ENCODE measurements around the gene ANKRD37. TPM values are rescaled to one million over a fixed set of nuclear protein-coding genes. Genes with fewer than 3 reads are reported as not detected.
"Not testable (repeated sequence)": the region's sequence is repeated elsewhere in the genome, so short reads cannot be mapped to it uniquely, and the experiment has no call there.

ANKRD37 gene, protein sequence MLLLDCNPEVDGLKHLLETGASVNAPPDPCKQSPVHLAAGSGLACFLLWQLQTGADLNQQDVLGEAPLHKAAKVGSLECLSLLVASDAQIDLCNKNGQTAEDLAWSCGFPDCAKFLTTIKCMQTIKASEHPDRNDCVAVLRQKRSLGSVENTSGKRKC
- 10 to 100 TPM; 11.7 to 14.5 (median 12.9) TPM for polyA plus RNA-seq (ENCODE audit: insufficient read length in 4 of 4)

DNA sequence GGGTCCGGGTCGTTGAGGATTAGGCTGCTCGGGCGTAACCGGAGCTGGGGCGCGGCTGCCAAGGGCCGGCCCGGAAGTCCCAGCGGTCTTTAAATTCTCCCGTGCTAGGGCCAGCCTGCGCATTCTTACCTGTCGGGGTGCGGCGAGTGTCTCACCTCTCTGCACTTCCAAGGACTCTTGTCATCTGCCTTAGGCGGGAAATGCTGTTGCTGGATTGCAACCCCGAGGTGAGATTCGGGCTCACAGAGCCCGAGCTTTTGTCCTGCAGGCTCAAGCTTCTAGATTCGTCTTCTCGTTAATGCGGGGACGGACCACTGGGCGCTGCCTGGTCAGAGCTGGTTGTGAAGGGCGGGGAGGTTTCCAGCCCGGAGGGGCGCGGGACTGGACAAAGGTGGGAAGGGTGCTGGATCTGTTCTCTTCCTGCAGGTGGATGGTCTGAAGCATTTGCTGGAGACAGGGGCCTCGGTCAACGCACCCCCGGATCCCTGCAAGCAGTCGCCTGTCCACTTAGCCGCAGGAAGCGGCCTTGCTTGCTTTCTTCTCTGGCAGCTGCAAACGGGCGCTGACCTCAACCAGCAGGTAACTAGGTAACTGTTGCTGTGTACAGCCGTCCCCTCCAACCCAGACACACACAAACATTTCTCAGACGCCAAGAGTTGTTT, at the start of gene ANKRD37:
ANKRD37 (plus strand) TSS at position 118 of the 662 bp plus-strand sequence; CDS start at position 201, 83 bp downstream.
- peak in 3 of 4 donors; percentile 53 to 69 (median 58) for DNase-seq (ENCODE audit: low read depth in 4 of 4, low spot score in 3 of 4)

DNA sequence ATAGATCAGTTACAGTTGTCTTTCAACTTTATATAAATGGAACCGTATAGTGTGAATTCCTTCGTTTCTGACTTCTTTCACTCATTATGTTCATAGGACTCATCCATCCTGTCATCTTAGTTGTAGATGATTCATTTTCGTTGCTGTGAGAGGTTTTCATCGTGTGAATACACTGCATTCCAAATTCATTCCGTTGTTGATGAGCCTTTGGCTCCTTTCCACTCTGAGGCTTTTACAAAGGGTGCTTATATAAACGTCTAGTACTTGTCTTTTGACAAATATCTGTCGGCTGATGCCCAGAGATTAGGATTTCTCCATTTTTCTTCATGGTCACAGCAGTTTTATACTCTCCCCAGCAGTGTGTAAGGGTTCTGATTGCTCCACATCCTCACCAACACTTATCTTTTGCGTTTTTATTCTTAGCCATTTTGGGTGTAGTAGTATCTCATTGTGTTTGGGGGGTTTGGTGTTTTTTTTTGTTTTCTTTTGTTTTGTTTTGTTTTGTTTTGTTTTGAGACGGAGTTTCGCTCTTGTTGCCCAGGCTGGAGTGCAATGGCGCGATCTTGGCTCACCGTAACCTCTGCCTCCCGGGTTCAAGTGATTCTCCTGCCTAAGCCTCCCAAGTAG, 49.6 kb upstream of the ANKRD37 start:
- no peak for DNase-seq (ENCODE audit: low read depth in 4 of 4, low spot score in 3 of 4)

DNA sequence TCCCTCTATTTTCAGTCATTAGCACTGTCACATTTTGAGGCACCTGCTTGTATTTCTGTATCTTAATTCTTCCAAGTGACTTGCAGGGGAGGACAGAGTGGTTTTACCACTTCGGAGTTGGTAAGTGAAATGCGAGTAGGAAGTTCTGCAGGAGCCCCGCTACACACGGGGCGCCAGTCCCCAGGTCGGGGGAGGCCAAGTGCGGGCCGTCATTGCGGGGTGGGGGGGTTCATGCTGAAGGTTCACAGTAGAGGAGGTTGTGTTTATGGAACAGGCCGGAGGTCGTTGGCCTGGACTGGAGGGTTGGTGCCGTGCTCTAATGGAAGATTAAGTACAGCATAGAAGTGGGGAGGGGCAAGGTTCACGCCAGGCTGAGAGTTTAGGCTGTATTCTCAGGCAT, 45.0 kb upstream of the ANKRD37 start:
- no peak for DNase-seq (ENCODE audit: low read depth in 4 of 4, low spot score in 3 of 4)

DNA sequence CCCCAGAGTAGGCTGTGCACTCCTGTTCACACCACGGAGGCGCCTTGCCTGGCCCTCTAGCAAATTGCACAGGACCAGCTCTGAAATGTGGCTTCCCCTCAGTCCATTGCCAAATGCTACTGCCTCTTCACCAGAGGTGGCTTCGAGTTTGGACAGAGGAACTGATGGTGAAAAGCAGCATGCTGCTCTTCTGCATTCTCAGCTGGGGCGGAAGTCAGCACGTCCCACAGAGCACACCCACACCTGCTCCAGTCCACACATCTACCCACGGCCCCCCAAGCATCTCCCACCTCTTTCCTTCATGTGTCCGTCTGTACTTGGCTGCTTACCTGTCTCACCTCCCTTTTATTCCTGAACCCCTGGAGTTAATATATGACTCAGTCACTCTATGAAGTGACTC, 44.4 kb upstream of the ANKRD37 start:
- no peak for DNase-seq (ENCODE audit: low read depth in 4 of 4, low spot score in 3 of 4)

DNA sequence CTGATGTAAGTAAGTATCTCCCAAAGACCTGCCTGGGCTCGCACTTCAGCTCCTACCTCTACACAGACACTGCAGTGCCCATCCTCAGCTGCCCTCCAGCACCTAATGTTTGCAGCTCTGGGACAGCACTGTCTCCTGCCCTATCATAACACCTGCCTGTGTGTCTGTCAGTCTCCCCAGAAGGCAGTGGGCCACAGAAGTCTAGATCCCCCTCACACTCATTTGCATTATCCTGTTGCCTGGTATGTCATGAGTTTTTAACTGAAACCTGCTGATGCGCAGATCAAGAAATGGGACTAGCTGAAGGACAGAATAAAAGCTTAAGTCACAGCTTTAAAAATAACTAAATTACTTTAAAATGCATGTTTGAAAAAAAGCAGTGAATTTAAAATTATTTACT, 43.9 kb upstream of the ANKRD37 start:
- DNase-seq (ENCODE audit: low read depth in 4 of 4, low spot score in 3 of 4), result no peak

DNA sequence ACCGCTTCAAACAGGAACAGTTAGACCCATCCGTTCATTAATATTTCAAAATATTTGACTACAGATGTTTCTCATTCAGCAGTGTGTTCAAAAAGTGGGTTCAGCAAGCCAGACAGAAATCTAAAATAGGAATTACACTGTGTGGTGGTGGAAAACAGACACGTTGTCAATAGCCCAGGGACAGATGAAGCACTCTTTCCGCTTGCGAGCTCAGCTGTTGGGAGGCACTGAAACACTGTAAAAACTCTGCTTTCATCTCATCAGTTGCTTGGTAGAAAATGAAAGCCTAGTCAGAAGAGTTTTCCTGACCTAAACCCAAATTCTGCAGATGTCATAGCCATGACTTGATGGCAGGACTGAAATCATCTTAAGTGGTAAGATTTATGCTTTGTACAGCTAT, 39.4 kb upstream of the ANKRD37 start:
- DNase-seq (ENCODE audit: low read depth in 4 of 4, low spot score in 3 of 4), result no peak

DNA sequence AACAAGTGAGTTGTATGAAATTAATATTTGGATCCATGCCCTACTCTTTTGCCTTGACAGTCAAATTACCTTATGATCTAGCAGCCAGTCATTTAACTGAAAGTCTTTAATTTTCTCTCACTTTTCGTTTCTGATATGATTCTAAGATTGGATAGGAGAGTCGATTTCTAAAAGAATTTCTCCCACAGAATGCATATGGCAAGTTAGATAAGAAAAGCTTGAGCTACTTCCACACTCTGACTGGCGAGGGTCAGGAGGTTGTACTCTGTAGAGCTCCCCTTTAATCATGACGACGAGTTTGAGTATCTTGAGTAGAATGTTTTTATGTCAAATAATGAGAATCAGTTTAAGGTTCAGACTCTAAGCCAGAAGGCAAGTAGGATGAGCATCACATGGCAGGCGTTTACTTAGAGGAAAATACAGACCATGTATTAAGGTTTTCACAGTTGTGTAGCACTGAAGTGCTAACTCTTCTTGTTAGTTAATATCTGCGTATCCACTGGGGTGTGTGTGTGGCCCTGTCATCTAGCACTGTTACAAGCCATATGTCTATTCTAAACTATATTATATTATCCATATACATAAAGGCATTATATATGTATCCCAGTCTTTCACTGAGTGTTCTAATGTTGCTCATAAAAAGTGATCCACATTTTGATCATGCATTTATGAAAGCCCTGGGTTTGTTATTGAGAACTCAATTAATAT, 38.8 kb upstream of the ANKRD37 start:
- no peak for DNase-seq (ENCODE audit: low read depth in 4 of 4, low spot score in 3 of 4)

DNA sequence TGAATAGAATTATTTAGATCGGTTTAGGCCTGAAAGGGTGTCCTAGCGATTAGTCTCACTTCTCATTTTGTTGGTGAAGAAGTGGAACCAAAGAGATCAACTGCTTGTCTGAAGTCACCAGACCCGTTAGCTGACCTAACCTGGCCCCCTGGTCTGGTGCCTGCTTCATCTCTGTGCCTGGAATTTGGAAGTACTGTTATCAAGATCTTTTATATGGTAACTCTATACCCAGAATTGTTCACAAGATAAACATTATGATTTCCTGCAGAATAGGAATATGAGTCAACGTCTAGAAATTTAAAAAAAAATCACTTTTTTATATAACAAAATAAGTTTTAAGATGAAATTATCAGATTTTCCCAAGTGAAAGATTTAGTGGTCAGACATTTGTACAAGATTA, 38.1 kb upstream of the ANKRD37 start:
- no peak for DNase-seq (ENCODE audit: low read depth in 4 of 4, low spot score in 3 of 4)

DNA sequence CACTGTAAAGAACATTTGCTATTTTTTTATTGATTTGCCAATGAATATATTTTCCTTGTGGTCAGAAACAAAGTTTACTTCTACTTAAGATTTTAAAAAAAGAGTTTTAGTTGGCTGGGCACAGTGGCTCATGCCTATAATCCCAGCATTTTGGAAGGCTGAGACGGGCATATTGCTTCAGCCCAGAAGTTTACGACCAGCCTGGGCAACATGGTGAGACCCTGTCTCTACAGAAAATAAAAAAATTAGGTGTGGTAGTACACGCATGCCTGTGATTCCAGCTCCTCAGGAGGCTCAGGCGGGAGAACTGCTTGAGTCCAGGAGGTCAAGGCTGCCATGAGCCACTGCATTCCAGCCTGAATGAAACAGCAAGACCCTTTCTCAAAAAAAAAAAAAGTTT, 37.7 kb upstream of the ANKRD37 start:
- no peak for DNase-seq (ENCODE audit: low read depth in 4 of 4, low spot score in 3 of 4)

DNA sequence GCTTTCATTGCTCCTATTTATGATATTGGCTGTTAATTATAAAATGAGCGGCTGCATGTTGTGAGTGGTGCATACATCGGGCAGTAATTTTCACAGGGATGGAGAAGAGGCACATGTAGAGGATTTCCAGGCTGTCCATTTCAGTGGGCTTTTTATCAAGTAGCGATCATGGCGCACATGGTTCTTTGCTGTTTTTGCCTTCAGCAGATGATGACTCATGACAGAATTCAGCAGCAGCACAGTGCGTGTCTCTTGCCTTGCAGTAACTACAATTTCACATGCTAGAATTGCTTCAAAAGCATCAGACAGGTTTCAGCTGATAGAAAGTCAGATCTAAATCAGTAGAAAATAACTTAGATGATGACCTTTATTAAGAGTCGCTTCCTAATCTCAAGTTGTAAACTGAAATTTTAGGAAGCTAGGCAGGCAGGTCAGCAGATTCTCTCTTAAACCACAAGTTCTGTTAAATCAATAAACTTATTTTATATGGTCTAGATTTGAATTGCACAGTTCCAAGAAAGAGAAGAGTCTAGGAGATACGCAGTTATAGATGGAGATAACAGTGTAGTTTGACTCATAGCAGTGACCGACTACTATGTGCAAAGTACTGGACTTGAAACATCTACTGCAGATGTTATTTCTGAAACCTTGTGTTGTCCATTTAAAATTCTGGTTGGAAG, 36.7 kb upstream of the ANKRD37 start:
- DNase-seq (ENCODE audit: low read depth in 4 of 4, low spot score in 3 of 4), result no peak

DNA sequence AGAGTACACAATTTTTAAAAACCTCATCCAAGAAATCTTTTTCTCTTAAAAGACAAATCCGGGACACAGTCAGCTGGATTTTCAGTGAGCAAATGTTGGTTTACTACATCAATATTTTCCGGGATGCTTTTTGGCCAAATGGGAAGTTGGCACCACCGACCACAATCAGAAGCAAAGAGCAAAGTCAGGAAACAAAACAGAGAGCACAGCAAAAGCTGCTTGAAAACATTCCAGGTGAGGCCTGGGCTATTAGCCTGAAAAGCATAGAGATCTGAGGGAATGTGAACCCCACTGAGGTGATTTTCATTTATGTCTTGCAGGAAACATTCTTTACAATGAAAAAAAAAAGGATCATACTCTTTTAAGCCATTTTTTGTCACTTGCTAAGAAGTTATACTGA, 34.8 kb upstream of the ANKRD37 start:
- DNase-seq (ENCODE audit: low read depth in 4 of 4, low spot score in 3 of 4), result no peak

DNA sequence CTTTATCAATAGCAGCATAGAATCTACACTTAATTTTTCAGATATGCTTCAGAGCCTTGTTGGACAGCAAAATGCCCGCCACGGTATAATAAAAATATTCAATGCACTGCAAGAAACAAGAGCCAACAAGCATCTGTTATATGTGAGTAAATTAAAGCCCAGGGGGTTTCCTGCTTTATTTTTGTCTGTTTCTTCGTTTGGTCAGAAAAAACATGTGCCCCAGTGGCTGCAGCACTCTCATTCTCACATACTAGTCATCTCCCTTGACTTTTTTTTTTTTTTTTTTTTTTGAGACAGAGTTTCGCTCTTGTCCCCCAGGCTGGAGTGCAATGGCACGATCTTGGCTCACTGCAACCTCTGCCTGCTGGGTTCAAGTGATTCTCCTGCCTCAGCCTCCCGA, 34.1 kb upstream of the ANKRD37 start:
- DNase-seq (ENCODE audit: low read depth in 4 of 4, low spot score in 3 of 4), result not testable (repeated sequence)

DNA sequence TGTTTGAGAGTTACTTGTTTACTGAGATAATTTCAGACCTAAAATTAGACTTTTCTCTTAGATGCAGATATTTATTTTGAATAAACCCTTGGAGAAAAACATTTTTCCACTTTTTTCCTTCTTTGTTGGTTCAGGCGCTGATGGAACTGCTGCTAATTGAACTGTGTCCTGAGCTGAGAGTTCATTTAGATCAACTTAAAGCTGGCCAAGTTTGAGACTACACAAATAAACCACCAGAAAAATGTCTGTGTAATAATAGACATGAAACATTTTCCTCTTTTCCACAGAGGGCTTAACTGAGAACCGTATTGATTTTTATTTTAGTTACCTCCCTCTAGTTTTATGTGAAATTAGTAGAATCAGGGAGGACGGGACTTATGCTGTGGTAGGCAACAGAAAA, 33.4 kb upstream of the ANKRD37 start:
- DNase-seq (ENCODE audit: low read depth in 4 of 4, low spot score in 3 of 4), result no peak

DNA sequence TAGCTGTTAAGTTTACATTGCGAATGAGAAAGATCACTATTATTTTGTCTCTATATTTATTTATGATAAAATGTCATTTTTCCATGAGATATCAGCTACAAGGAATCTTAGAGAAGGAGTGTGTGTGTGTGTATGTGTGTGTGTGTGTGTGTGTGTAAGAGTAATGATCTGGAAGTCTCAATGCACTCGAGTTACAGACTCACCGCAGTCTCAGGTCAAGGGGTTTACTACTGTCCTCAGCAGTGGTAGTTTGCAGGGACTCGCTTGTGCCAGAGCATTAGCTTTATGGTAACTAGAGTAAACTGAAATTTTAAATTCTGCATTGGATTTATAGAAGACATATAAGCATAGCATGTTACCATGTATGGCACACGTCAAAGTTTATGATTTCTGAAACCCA, 31.8 kb upstream of the ANKRD37 start:
- peak in 2 of 4 donors; percentile 36 to 42 for DNase-seq (ENCODE audit: low read depth in 4 of 4, low spot score in 3 of 4)

DNA sequence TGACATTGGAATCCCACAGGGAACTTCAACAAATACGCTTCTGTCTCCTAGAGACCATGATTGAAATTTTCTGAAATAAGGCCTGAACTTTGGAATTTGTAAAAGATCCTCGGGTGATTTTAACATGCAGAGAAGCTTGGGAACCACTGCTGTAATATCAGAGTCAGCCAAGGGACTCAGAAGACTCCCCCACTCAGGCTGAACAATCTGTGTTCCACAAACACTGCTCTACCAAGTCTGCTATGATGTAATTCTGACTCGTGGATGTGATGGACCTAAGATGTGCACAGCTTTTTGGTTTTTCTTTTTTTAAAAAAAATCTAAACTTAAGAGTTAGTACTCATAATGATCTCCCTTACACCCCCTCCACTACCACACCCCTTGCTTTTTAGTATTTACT, 26.9 kb upstream of the ANKRD37 start:
- DNase-seq (ENCODE audit: low read depth in 4 of 4, low spot score in 3 of 4), result no peak

DNA sequence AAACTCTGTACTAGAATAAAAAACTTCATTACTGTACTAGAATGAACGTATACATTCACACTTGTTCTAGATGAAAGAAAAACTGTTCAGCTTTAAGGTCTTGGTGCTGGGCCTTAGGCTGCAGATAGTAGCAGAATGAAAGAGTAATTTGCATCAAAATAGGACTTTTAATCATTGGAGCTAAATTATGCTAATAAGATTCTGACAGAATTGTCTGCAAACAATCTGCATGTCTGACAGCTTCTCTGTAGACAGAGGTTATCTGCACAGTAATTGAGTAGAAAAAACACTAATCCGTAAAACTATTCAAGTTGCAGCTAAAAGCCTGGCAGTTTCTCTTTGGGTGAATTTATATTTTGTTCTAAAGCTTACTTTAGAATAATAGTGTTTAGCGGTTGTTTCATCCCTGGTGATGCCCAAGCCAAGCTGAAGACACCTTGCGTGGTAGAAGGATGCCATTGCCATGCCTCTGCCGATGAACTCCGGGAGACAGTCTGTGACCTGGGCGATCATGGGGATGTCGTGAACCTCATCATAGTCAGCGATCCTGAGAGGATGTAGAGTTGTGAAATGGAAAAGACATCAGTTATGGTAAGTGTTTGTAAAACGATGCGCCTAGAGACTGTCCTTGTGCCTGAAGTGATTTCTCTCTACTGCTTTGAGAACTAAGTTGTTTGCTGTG, 26.2 kb upstream of the ANKRD37 start:
- DNase-seq (ENCODE audit: low read depth in 4 of 4, low spot score in 3 of 4), result no peak

DNA sequence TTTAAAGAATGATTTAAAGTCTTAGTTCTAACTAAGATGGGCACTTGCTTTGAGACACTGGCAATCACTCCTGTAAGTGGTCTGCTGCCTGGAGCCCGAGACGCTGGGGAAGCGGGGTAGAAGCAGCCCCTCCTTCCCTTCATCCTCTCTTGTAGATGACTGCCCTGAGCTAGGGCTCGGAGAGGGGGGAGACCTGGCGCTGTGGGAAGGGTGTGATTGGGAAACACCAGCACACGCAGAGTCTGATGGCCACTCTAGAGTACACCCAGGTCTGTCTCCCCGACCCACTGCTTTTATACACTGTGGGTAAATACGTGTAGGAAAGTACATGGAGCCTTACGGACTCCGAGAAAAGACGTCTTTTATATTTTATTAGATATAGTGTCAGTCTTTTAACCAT, 24.9 kb upstream of the ANKRD37 start:
- no peak for DNase-seq (ENCODE audit: low read depth in 4 of 4, low spot score in 3 of 4)

DNA sequence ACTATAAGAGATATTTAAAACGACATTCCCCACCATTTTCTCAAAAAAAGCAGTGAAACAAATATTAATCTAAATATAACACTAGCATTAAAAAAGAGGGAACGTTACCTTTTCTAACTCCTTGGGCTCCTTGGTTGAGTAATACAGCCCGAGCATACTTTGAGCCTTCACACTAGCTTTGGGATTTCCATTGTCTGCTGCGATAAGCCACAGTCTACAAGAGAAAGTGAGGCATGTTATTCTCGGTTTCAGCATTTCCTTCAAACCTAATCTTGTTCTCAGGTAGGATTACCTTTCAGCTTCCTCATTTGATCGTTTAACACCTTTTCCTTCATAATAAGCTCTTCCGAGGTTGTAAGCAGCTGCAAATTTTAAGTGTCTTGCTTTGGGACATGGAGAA, 22.6 kb upstream of the ANKRD37 start:
- no peak for DNase-seq (ENCODE audit: low read depth in 4 of 4, low spot score in 3 of 4)

DNA sequence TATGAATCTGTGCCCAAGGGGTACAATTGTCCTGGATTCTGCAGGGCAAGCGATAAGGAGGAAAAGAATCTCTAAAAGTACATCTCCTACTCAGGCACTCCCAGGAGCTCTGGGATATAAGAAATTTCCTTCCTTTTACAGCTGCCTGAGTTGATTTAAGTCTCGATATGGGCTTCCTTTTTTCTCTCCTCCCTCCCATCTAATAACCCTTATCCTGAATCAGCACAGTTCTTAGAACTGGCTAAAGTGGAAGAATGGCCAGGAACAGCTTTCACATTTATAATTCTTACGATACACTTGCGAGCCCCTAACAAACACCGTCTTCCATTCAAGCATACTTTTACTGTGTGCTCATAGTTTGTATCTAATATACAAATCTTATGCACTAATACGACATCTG, 22.1 kb upstream of the ANKRD37 start:
- DNase-seq (ENCODE audit: low read depth in 4 of 4, low spot score in 3 of 4), result no peak

DNA sequence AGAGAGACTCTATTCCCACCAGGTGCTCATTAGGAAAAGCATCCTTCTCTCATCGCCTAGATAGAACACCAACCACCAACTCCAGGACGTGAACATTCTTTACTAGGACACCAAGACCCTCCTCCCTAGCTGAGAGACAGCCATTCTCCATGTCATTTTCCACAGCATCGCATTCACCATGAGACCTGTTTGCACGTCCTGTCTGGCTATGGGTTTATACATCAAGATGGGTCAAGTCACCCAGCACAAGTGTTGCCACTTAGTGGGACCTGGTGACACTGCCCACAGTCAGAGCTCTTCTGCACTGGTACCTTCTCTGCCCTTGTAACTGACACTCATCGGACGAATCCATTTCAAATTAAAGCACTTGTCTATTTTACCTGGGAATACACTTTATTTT, 18.4 kb upstream of the ANKRD37 start:
- no peak for DNase-seq (ENCODE audit: low read depth in 4 of 4, low spot score in 3 of 4)
